ENCODE data around the gene ENO3.

The ENO3 gene

GRCh38 chr17:4972322-4972721, 21.4 kb downstream of the ENO3 start:
- Histone ChIP-seq H3K79me2 (ENCODE audit: control insufficient read depth, low read length) (peaks cover 11% of the 10 kb centered on the region), H3K4me1 (ENCODE audit: control insufficient read depth, low read length) (peaks cover 10% of the 10 kb centered on the region), H3K27ac (ENCODE audit: low read depth, low read length) (no peak overlapping the region), H3K27me3 (ENCODE audit: control insufficient read depth, low read length) (no peaks in the 10 kb centered on the region), H3K9me3 (ENCODE audit: control insufficient read depth, insufficient read depth, low read length) (no peaks in the 10 kb centered on the region), H3K4me3 (ENCODE audit: low read length) (no peak overlapping the region), H3K9me2 (replicated peaks; ENCODE audit: control insufficient read depth, low read length) (no peaks in the 10 kb centered on the region), H3K4me2 (ENCODE audit: low read length) (no peak overlapping the region), H3F3A (ENCODE audit: control insufficient read depth, insufficient read depth) (no peaks in the 10 kb centered on the region; the same call in 1 of the 2 replicates), H3K36me3 (ENCODE audit: control insufficient read depth, low read length) (peaks cover 61% of the 10 kb centered on the region), H4K20me1 (ENCODE audit: control insufficient read depth, insufficient read depth, low read depth, low read length) (no peaks in the 10 kb centered on the region)
- no peak for TF ChIP-seq EZH2phosphoT487 (IDR thresholded peaks at IDR 0.05; ENCODE audit: borderline replicate concordance, low read length)
- TF ChIP-seq CTCF (IDR thresholded peaks at IDR 0.05; ENCODE audit: low read depth, low read length, poor library complexity, severe bottlenecking), result no peak

- H3K9me3 ChIP-seq (ENCODE audit: control insufficient read depth, insufficient read depth, low read length), result no peaks in the 10 kb centered on the region
- no peaks in the 10 kb centered on the region; the same call in 1 of the 2 replicates for H3F3A ChIP-seq (ENCODE audit: control insufficient read depth, insufficient read depth)
- no peaks in the 10 kb centered on the region for H4K20me1 ChIP-seq (ENCODE audit: control insufficient read depth, insufficient read depth, low read depth, low read length)
- H3K4me3 ChIP-seq (ENCODE audit: low read length), result no peak overlapping the region
- no peak overlapping the region for H3K4me2 ChIP-seq (ENCODE audit: low read length)
- H3K36me3 ChIP-seq (ENCODE audit: control insufficient read depth, low read length), result peaks cover 65% of the 10 kb centered on the region
- peaks cover 11% of the 10 kb centered on the region for H3K79me2 ChIP-seq (ENCODE audit: control insufficient read depth, low read length)
- no peaks in the 10 kb centered on the region for H3K9me2 ChIP-seq (replicated peaks; ENCODE audit: control insufficient read depth, low read length)
- TF ChIP-seq EZH2phosphoT487 (IDR thresholded peaks at IDR 0.05; ENCODE audit: borderline replicate concordance, low read length), result no peak
- no peak for TF ChIP-seq CTCF (IDR thresholded peaks at IDR 0.05; ENCODE audit: low read depth, low read length, poor library complexity, severe bottlenecking)
- no peak overlapping the region for H3K27ac ChIP-seq (ENCODE audit: low read depth, low read length)
- H3K4me1 ChIP-seq (ENCODE audit: control insufficient read depth, low read length), result peaks cover 10% of the 10 kb centered on the region
- H3K27me3 ChIP-seq (ENCODE audit: control insufficient read depth, low read length), result no peaks in the 10 kb centered on the region
These were observed 21.8 kb downstream of the ENO3 start for GRCh38 chr17:4972752-4973151.

GRCh38 chr17:4973256-4974114, 22.6 kb downstream of the ENO3 start:
- no peaks in the 10 kb centered on the region for H4K20me1 ChIP-seq (ENCODE audit: control insufficient read depth, insufficient read depth, low read depth, low read length)
- no peak overlapping the region for H3K4me3 ChIP-seq (ENCODE audit: low read length)
- H3K27ac ChIP-seq (ENCODE audit: low read depth, low read length), result no peak overlapping the region
- peaks cover 6% of the 10 kb centered on the region for H3K4me1 ChIP-seq (ENCODE audit: control insufficient read depth, low read length)
- no peaks in the 10 kb centered on the region for H3K9me3 ChIP-seq (ENCODE audit: control insufficient read depth, insufficient read depth, low read length)
- peaks cover 5% of the 10 kb centered on the region for H3K79me2 ChIP-seq (ENCODE audit: control insufficient read depth, low read length)
- H3F3A ChIP-seq (ENCODE audit: control insufficient read depth, insufficient read depth), result no peaks in the 10 kb centered on the region; the same call in 1 of the 2 replicates
- H3K36me3 ChIP-seq (ENCODE audit: control insufficient read depth, low read length), result peaks cover 72% of the 10 kb centered on the region
- no peak overlapping the region for H3K4me2 ChIP-seq (ENCODE audit: low read length)
- H3K27me3 ChIP-seq (ENCODE audit: control insufficient read depth, low read length), result no peaks in the 10 kb centered on the region
- no peak for TF ChIP-seq CTCF (IDR thresholded peaks at IDR 0.05; ENCODE audit: low read depth, low read length, poor library complexity, severe bottlenecking)
- no peak for TF ChIP-seq EZH2phosphoT487 (IDR thresholded peaks at IDR 0.05; ENCODE audit: borderline replicate concordance, low read length)
- H3K9me2 ChIP-seq (replicated peaks; ENCODE audit: control insufficient read depth, low read length), result no peaks in the 10 kb centered on the region
